ENCODE results near the gene ARGLU1.

ARGLU1 gene

DNA sequence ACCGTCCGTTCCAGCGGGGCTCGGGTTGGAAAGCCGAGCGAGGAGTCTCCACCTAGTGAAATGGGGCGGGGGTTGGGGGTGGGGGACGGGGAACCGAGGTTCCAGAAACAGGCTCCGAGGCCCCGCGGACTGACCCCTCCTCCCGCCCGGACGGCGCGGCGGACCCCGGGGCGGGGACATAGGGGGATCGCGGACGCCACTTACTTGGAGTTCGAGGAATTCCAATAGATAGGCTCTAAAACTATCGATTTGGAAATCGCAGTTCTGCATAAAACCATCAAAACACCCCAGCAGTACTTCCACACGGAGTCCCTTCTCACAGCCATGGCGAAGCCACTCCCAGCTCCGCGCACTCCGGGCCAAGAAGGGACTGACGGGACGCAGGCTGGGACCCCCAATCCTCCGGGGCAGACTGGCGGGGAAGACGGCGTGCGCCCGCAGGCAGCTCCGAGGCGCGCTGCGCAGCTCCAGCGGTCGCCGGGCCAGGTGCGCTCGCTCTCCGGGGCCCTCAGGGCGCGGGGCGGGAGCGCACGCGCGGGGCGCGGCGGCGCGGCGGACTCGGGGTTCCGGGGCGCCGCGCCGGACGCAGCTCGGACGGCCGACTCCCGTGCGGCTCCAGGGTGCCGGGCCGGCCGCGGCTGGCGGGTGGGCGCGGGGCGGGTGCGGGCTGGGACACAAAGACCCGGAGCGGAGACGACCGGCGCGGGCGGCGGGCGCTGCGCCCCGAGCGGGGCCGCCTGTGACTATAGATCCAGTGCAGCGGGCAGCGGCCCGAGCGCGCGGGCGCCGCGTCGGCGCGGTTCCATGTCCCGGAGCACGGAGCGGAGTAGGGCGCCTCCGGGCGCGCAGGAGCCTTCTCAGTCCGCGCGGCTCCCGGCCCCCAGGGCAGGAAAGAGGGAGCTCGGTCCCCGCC, 33.0 kb downstream of the ARGLU1 start:
- no CpG with 5 or more reads among the region's 121 CpGs for WGBS, 2 donors (ENCODE audit: extremely low coverage in 2 of 2, insufficient read length in 2 of 2, insufficient replicate concordance in 1 of 2)
- Histone ChIP-seq H3K36me3 (replicated peaks in 1 of 2; ENCODE audit: control insufficient read depth in 2 of 2, insufficient read depth in 2 of 2, low read length in 2 of 2) (peaks cover 0 to 38% of the 10 kb centered on the region in 2 donors), H2AFZ (ENCODE audit: low read length) (no peak overlapping the region), H3K79me1 (ENCODE audit: low read depth, low read length) (peaks cover 4% of the 10 kb centered on the region), H3K9ac (ENCODE audit: low read depth, low read length, poor library complexity) (peak overlapping the region; percentile 96), H3K18ac (ENCODE audit: low read length) (peak overlapping the region; percentile 97), H3K27me3 (ENCODE audit: control insufficient read depth in 3 of 3, insufficient read depth in 3 of 3, low read depth in 1 of 3, low read length in 3 of 3) (no peaks in the 10 kb centered on the region), H3K23ac (ENCODE audit: low read depth, low read length, poor library complexity) (no peak overlapping the region), H3K4me2 (ENCODE audit: insufficient read depth, low read length, poor library complexity, severe bottlenecking) (peak overlapping the region; percentile 66), H3K14ac (ENCODE audit: low read length) (peak overlapping the region; percentile 97), H2BK12ac (ENCODE audit: low read length) (no peak overlapping the region), H3K4me3 (ENCODE audit: low read length in 2 of 2) (peak overlapping the region; percentile 96 to 100), H4K91ac (ENCODE audit: low read depth, low read length, poor library complexity) (no peak overlapping the region), H2AK5ac (ENCODE audit: low read depth, low read length) (peak overlapping the region; percentile 81), H3K27ac (replicated peaks; ENCODE audit: low read length) (no peak overlapping the region), H3K4me1 (ENCODE audit: control insufficient read depth in 2 of 2, insufficient read depth in 1 of 2, low read depth in 1 of 2, low read length in 2 of 2) (peaks cover 12 to 17% of the 10 kb centered on the region in 2 donors), H3K4ac (ENCODE audit: low read length) (no peak overlapping the region), H2BK120ac (ENCODE audit: low read depth, low read length) (peak overlapping the region; percentile 94), H2BK5ac (ENCODE audit: low read length) (peak overlapping the region; percentile 84), H2BK15ac (ENCODE audit: low read length) (no peak overlapping the region), H4K8ac (ENCODE audit: low read depth, low read length) (no peak overlapping the region), H3K9me3 (replicated peaks in 1 of 2; ENCODE audit: control insufficient read depth in 2 of 2, insufficient read depth in 1 of 2, low read depth in 1 of 2, low read length in 2 of 2) (no peaks in the 10 kb centered on the region)
- no peak for DNase-seq (ENCODE audit: low spot score)

DNA sequence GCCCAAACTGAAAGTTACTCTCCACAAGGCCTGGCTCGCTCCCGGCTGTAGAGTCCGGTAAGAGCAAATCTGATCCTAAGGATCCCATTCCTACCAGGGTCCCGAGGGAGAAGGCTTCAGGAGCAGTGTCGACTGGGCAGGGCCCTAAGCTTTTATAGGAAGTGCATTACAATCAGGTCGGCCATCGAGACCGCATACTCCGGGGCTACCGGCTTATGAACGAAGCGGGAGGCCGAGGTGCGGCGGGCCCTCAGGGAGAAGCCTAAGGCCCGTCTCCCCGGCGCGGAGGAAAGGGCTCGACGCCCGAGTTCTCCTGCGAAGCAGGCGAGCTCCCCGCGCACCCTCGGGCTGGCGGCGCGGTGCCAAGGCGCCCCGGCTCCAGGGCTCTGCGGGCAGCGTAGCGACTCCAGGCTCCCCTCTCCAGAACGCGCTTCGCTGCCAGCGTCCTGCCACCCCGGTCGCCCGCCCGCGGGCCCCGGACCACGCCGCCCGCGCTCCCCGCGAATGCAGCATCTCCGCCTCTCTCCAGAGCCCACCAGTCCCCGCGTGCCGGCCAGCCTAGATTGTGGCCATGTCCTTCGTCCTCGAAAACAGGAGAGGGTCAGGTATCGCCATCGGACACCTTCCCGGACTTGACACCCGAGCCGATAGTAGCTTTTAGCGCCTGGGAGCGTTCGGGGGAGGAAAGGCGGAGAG, 33.8 kb downstream of the ARGLU1 start:
- Histone ChIP-seq H2BK5ac (ENCODE audit: low read length) (peak overlapping the region; percentile 84), H3K4ac (ENCODE audit: low read length) (no peak overlapping the region), H3K4me3 (ENCODE audit: low read length in 2 of 2) (peak overlapping the region; percentile 96 to 100), H2BK120ac (ENCODE audit: low read depth, low read length) (peak overlapping the region; percentile 94), H4K8ac (ENCODE audit: low read depth, low read length) (no peak overlapping the region), H2BK12ac (ENCODE audit: low read length) (no peak overlapping the region), H2BK15ac (ENCODE audit: low read length) (peak overlapping the region; percentile 26), H3K27ac (replicated peaks; ENCODE audit: low read length) (no peak overlapping the region), H2AFZ (ENCODE audit: low read length) (no peak overlapping the region), H2AK5ac (ENCODE audit: low read depth, low read length) (peak overlapping the region; percentile 81), H3K79me1 (ENCODE audit: low read depth, low read length) (peaks cover 4% of the 10 kb centered on the region), H4K91ac (ENCODE audit: low read depth, low read length, poor library complexity) (no peak overlapping the region), H3K18ac (ENCODE audit: low read length) (peak overlapping the region; percentile 97), H3K4me2 (ENCODE audit: insufficient read depth, low read length, poor library complexity, severe bottlenecking) (peak overlapping the region; percentile 66), H3K14ac (ENCODE audit: low read length) (peak overlapping the region; percentile 63), H3K27me3 (ENCODE audit: control insufficient read depth in 3 of 3, insufficient read depth in 3 of 3, low read depth in 1 of 3, low read length in 3 of 3) (no peaks in the 10 kb centered on the region), H3K9ac (ENCODE audit: low read depth, low read length, poor library complexity) (peak overlapping the region; percentile 96), H3K23ac (ENCODE audit: low read depth, low read length, poor library complexity) (no peak overlapping the region), H3K9me3 (replicated peaks in 1 of 2; ENCODE audit: control insufficient read depth in 2 of 2, insufficient read depth in 1 of 2, low read depth in 1 of 2, low read length in 2 of 2) (no peaks in the 10 kb centered on the region), H3K4me1 (ENCODE audit: control insufficient read depth in 2 of 2, insufficient read depth in 1 of 2, low read depth in 1 of 2, low read length in 2 of 2) (peaks cover 13 to 24% of the 10 kb centered on the region in 2 donors), H3K36me3 (replicated peaks in 1 of 2; ENCODE audit: control insufficient read depth in 2 of 2, insufficient read depth in 2 of 2, low read length in 2 of 2) (peaks cover 0 to 35% of the 10 kb centered on the region in 2 donors)
- no CpG with 5 or more reads among the region's 66 CpGs for WGBS, 2 donors (ENCODE audit: extremely low coverage in 2 of 2, insufficient read length in 2 of 2, insufficient replicate concordance in 1 of 2)
- DNase-seq (ENCODE audit: low spot score) = no peak

DNA sequence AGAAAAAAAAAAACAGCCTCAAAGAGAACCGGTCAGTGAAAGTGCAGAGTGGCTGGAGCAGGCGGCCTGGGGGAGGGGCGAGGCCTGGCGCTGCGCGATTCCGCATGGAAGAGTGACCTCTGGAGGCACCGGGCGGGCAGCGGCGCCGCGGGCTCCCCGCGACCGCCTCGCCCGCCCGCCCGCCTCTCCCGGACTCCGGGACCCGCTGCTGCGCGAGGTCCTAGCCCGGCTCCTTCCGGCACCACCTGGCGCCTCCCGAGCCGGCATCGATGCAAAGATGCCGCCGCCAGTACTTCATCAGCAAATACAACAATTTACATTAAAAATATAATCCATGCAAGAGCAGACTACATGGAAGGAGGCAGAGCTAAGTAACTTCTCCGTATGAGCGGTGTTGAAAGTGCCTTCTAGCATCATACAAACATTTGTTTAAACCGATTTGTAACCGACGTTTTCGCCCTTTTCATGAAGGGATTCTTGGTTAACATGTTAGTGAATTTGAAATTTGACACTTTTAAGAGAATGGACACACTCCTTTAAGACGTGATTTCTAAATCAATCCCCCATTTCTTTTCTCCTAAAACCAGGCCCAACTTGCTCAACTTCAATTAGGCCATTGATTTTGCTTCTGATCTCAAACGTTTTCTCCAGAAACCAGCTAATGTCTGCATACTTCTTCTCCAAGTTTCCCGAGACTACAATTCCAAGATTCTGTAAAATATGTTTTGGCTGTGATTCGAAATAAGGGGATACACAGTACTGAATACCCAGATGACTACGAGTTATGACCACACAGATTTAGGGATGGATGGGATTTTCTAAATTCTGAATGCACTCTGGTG, 34.6 kb downstream of the ARGLU1 start:
- Histone ChIP-seq H3K9ac (ENCODE audit: low read depth, low read length, poor library complexity) (peak overlapping the region; percentile 96), H3K4ac (ENCODE audit: low read length) (no peak overlapping the region), H3K27ac (replicated peaks; ENCODE audit: low read length) (peak overlapping the region; percentile 34), H4K91ac (ENCODE audit: low read depth, low read length, poor library complexity) (no peak overlapping the region), H2AK5ac (ENCODE audit: low read depth, low read length) (no peak overlapping the region), H3K4me3 (ENCODE audit: low read length in 2 of 2) (peak overlapping the region; percentile 96 to 100), H3K79me1 (ENCODE audit: low read depth, low read length) (peaks cover 4% of the 10 kb centered on the region), H3K23ac (ENCODE audit: low read depth, low read length, poor library complexity) (no peak overlapping the region), H2BK5ac (ENCODE audit: low read length) (no peak overlapping the region), H3K4me1 (ENCODE audit: control insufficient read depth in 2 of 2, insufficient read depth in 1 of 2, low read depth in 1 of 2, low read length in 2 of 2) (peaks cover 16 to 32% of the 10 kb centered on the region in 2 donors), H3K27me3 (ENCODE audit: control insufficient read depth in 3 of 3, insufficient read depth in 3 of 3, low read depth in 1 of 3, low read length in 3 of 3) (no peaks in the 10 kb centered on the region), H4K8ac (ENCODE audit: low read depth, low read length) (no peak overlapping the region), H3K9me3 (replicated peaks in 1 of 2; ENCODE audit: control insufficient read depth in 2 of 2, insufficient read depth in 1 of 2, low read depth in 1 of 2, low read length in 2 of 2) (no peaks in the 10 kb centered on the region), H3K4me2 (ENCODE audit: insufficient read depth, low read length, poor library complexity, severe bottlenecking) (peak overlapping the region; percentile 66), H2BK120ac (ENCODE audit: low read depth, low read length) (no peak overlapping the region), H2BK15ac (ENCODE audit: low read length) (no peak overlapping the region), H3K14ac (ENCODE audit: low read length) (no peak overlapping the region), H2AFZ (ENCODE audit: low read length) (no peak overlapping the region), H3K18ac (ENCODE audit: low read length) (peak overlapping the region; percentile 51), H2BK12ac (ENCODE audit: low read length) (no peak overlapping the region), H3K36me3 (replicated peaks in 1 of 2; ENCODE audit: control insufficient read depth in 2 of 2, insufficient read depth in 2 of 2, low read length in 2 of 2) (peaks cover 0 to 39% of the 10 kb centered on the region in 2 donors)
- DNase-seq (ENCODE audit: low spot score) = peak; percentile 68
- no CpG with 5 or more reads among the region's 44 CpGs for WGBS, 2 donors (ENCODE audit: extremely low coverage in 2 of 2, insufficient read length in 2 of 2, insufficient replicate concordance in 1 of 2)
